CD4-positive, alpha-beta T cell (primary cell): ENCODE results near the gene BANF2. TPM values are rescaled to one million over a fixed set of nuclear protein-coding genes. Genes with fewer than 3 reads are reported as not detected.

Experiments
- ATAC-seq: fragments of 200-7000 bp; cut with Tn5 transposase; one replicate; pipeline ENCODE4 v1.10.0; 2022; ENCODE audit warnings: mild to moderate bottlenecking; ENCODE audit not compliant: poor library complexity
- CTCF ChIA-PET: fragments of 350-600 bp; sonication (Branson Sonifier 250); formaldehyde crosslinking; loops from one replicate; lab custom pipeline; 2021; ENCODE audit warnings: antibody characterized with exemption, inconsistent platforms; lab: Charles Lee
- POLR2A ChIA-PET: fragments of 350-600 bp; sonication (Branson Sonifier 250); formaldehyde crosslinking; loops from one replicate; lab custom pipeline; 2021; ENCODE audit warnings: antibody characterized with exemption, inconsistent platforms; lab: Charles Lee
- DNase-seq, 14 experiments: peaks; one replicate each; pipeline ENCODE4 v3.0.0-alpha.2; 2013 to 2020; ENCODE audit warnings: mixed read lengths in 2 of 14
- H3K27ac ChIP-seq, 2 donors: one replicate each; pipeline versions ENCODE4 v1.5.1 to v1.7.0; 2013; ENCODE audit warnings: low read length in 2 of 2, low read depth in 1 of 2, mild to moderate bottlenecking in 1 of 2
- H3K27me3 ChIP-seq, 2 experiments: 1 replicate in 1 of 2; 2 replicates in 1 of 2; pipeline versions ENCODE4 v1.6.1 to v1.7.0; 2013; ENCODE audit warnings: low read length in 2 of 2, control low read depth in 1 of 2, mild to moderate bottlenecking in 1 of 2, moderate library complexity in 1 of 2; ENCODE audit not compliant: insufficient read depth in 2 of 2, control insufficient read depth in 1 of 2
- H3K36me3 ChIP-seq: one replicate; pipeline ENCODE4 v1.6.1; 2013; ENCODE audit warnings: low read length, control low read depth; ENCODE audit not compliant: insufficient read depth
- H3K4me1 ChIP-seq: one replicate; pipeline ENCODE4 v1.6.1; 2013; ENCODE audit warnings: low read length, control low read depth; ENCODE audit not compliant: insufficient read depth
- H3K4me3 ChIP-seq: one replicate; pipeline ENCODE4 v1.5.1; 2013; ENCODE audit warnings: mild to moderate bottlenecking, low read length, moderate library complexity
- H3K9me3 ChIP-seq, 2 experiments: 1 replicate in 1 of 2; 2 replicates in 1 of 2; pipeline versions ENCODE4 v1.6.1 to v1.7.0; 2013; ENCODE audit warnings: low read length in 2 of 2, mild to moderate bottlenecking in 2 of 2, control low read depth in 1 of 2, moderate library complexity in 1 of 2; ENCODE audit not compliant: control insufficient read depth in 1 of 2, insufficient read depth in 1 of 2
- H3K27ac Mint-ChIP-seq: one replicate; pipeline ENCODE4 v1.8.0; 2020; ENCODE audit warnings: mixed read lengths
- H3K27me3 Mint-ChIP-seq: one replicate; pipeline ENCODE4 v1.8.0; 2021; ENCODE audit warnings: mixed read lengths
- H3K36me3 Mint-ChIP-seq: one replicate; pipeline ENCODE4 v1.8.0; 2021; ENCODE audit warnings: low read depth, mixed read lengths
- H3K4me1 Mint-ChIP-seq: one replicate; pipeline ENCODE4 v1.8.0; 2021; ENCODE audit warnings: low read depth, mixed read lengths
- H3K4me3 Mint-ChIP-seq: one replicate; pipeline ENCODE4 v1.8.0; 2020; ENCODE audit warnings: mild to moderate bottlenecking, mixed read lengths
- H3K9me3 Mint-ChIP-seq: one replicate; pipeline ENCODE4 v1.8.0; 2020; ENCODE audit warnings: mixed read lengths
- CTCF ChIP-seq: fragments of 200-600 bp; IDR thresholded peaks from one replicate; pipeline ENCODE4 v1.8.0; 2022; ENCODE audit warnings: antibody characterized with exemption, mild to moderate bottlenecking
- intact Hi-C, 2 experiments: fragments of 100-400 bp; cut with DNase I in 1 of 2; cut with micrococcal nuclease in 1 of 2; formaldehyde crosslinking; loops; one replicate each; pipeline versions ENCODE4 v1.15.1 to v1.9.0; 2023 to 2025; cut with DNase I, micrococcal nuclease
- total RNA-seq, 174 experiments: library from RNA in 2 of 174; stranded (reverse) in 2 of 174; gene quantifications; one replicate each; pipeline ENCODE4 v1.2.3 and lab custom pipeline; 2021 to 2026

The BANF2 gene
- total RNA-seq, 2 experiments from 2014 or later = not detected

DNA sequence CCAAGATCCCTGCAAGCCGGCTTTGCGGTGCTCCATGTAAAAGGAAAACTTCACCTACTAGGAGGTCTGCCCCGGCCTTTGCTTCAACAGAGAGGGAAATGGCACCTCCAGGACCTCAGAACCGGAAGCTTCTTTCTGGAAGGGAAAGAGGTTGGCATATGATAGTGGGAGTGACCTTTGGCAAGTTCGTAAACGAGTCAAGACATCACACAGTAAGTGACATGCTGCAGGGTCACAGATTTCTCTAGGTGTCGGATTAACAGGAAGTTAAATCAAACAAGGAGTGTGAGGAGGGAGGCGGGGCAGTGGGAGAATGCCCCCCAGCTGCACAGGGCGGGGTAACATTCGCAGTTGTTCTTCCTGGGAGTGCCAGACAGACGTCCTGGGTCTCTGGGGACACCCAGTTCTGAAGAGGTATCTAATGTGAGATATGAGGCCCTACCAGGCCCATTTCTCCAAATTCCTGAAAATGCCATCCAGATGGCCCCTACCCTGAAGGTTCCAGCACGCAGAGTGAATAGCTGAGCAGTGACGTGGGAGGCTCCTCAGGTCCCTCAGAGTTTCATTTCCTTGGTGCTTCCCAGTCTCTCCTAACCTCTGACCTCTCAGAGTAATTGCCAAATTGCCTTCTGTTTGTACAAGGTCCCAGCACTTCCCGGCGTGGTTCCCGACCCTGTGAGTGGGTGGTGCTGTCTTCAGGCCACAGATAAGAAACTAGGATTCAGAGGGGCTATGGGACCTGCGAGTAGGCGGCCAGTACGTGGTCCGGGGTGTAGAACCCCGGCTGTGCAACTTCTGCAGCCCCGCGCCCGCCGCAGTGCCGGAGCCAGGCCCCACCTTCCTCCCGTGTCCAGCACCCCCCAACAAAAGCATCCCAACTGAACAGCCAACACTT is 19.6 kb upstream of the BANF2 start:
- H3K4me3 Mint-ChIP-seq = peak overlapping the region; percentile 88
- POLR2A ChIA-PET = interaction anchor here (2.9 kb wide), 1 partner anchor 13 kb away, joined by 11 read pairs; no protein-coding TSS in a partner anchor
- peaks cover 26% of the 10 kb centered on the region for H3K4me1 Mint-ChIP-seq
- Histone ChIP-seq H3K27me3 (peaks cover 6 to 10% of the 10 kb centered on the region in 2 experiments), H3K9me3 (no peaks in the 10 kb centered on the region), H3K36me3 (no peaks in the 10 kb centered on the region), H3K4me3 (peak overlapping the region; percentile 54), H3K27ac (no peak overlapping the region), H3K4me1 (peaks cover 20% of the 10 kb centered on the region)
- H3K27ac Mint-ChIP-seq = peak overlapping the region; percentile 82
- CTCF ChIA-PET = interaction anchor here (0.6 to 0.9 kb wide), 2 partner anchors 121 to 287 kb away, joined by 3 read pairs; no protein-coding TSS in a partner anchor
- DNase-seq (peak in 4 of 14 experiments; percentile 6 to 53 (median 46)), ATAC-seq (no peak)
- peaks cover 32% of the 10 kb centered on the region for H3K36me3 Mint-ChIP-seq
- peaks cover 10% of the 10 kb centered on the region for H3K27me3 Mint-ChIP-seq
- intact Hi-C loops = loop anchor here (2.0 to 10.0 kb wide), 10 partner anchors 68 to 1105 kb away; partner anchors contain the start of genes KAT14 (in 1 of the 2), KIF16B (in 1 of the 2), PET117 (in 1 of the 2) and SEC23B (in 1 of the 2)
- no peak for TF ChIP-seq CTCF
- no peaks in the 10 kb centered on the region for H3K9me3 Mint-ChIP-seq

- POLR2A ChIA-PET = interaction anchor here (0.7 to 3.1 kb wide), 10 partner anchors 10 to 1113 kb away, joined by 3 to 61 read pairs (median 11); partner anchors contain the start of genes DSTN, MGME1, SNX5 and ZNF133
- Mint-ChIP-seq H3K4me1 (peaks cover 26% of the 10 kb centered on the region), H3K9me3 (no peaks in the 10 kb centered on the region), H3K36me3 (peaks cover 23% of the 10 kb centered on the region), H3K27me3 (peaks cover 18% of the 10 kb centered on the region), H3K27ac (peak overlapping the region; percentile 82), H3K4me3 (peak overlapping the region; percentile 88)
- CTCF ChIA-PET = interaction anchor here (0.6 to 2.3 kb wide), 8 partner anchors 10 to 607 kb away, joined by 3 to 12 read pairs (median 8); partner anchors contain the start of genes MGME1, SNX5 and ZNF133
- ATAC-seq (peak; percentile 26), DNase-seq (peak; percentile 61 to 89 (median 76))
- peak overlapping the region; percentile 76 for H3K4me3 ChIP-seq
- H3K27ac ChIP-seq = no peak overlapping the region
- peaks cover 6 to 14% of the 10 kb centered on the region in 2 experiments for H3K27me3 ChIP-seq
- H3K9me3 ChIP-seq = no peaks in the 10 kb centered on the region
- no peaks in the 10 kb centered on the region for H3K36me3 ChIP-seq
- peaks cover 20% of the 10 kb centered on the region for H3K4me1 ChIP-seq
- TF ChIP-seq CTCF = peak; percentile 30
- intact Hi-C loops = loop anchor here (1.0 to 10.0 kb wide), 13 partner anchors 69 to 1106 kb away; partner anchors contain the start of genes DSTN (in 1 of the 2), KAT14 (in 1 of the 2), KIF16B (in 1 of the 2) and PET117 (in 1 of the 2)
Measured at GRCh38 chr20:17680836-17681725, 18.7 kb upstream of the BANF2 start.
